Fibroblast of upper back skin (primary cell): ENCODE results near the gene MAP3K4.

Experiments
- DNase-seq: peaks from one replicate; pipeline ENCODE4 v3.0.0-alpha.2; 2013

Gene MAP3K4

DNA sequence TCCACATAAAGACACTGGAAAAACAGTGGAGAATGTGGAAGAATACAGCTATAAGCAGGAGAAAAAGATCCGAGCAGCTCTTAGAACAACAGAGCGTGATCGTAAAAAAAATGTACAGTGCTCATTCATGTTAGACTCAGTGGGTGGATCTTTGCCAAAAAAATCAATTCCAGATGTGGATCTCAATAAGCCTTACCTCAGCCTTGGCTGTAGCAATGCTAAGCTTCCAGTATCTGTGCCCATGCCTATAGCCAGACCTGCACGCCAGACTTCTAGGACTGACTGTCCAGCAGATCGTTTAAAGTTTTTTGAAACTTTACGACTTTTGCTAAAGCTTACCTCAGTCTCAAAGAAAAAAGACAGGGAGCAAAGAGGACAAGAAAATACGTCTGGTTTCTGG, 57.1 kb downstream of the MAP3K4 start:
- DNase-seq: peak; percentile 95

DNA sequence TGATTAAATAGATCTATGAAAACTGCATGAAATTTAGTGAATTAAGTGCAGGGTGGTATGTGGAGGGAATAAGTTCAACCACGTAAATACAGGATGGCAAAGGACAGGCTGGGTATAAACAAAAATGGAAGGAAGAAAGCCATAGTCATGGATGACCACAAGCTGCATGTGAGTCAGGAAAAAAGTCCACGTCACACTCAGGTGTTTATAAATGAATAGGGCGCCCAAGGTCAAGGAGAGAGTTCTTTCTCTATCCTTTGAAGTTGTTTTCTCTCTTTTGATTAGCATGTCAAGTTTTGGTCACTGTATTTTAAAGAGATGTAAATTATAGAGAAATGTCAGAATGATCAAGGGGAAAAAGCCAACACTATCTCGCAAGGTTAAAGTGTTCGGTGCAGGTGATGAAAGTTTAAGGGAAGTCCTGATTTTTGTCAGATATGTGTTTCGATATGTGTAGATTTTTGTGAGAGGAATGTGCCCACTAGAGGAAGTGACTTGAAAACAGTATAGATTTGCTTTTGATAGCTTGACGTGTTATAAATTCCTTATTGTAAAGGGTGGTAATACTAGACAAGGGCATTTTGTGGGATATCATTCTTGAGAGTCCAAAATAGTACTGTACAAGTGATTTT, 58.7 kb downstream of the MAP3K4 start:
- DNase-seq: no peak

DNA sequence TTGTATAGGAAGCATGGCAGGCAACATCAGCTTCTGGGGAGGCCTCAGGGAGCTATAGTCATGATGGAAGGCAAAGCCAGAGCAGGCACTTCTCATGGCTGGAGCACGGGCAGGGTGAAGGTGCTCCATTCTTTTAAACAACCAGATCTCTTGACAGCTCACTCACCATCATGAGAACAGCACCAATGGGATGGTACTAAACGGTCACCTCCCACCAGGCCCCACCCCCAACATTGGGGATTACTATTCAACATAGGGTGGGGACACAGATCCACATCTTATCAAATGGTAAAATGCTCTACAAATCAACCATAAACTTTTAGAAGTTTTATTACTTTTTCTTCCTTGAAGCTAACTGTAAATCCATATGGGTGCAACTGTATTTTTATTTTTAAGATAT, 61.5 kb downstream of the MAP3K4 start:
- no peak for DNase-seq

DNA sequence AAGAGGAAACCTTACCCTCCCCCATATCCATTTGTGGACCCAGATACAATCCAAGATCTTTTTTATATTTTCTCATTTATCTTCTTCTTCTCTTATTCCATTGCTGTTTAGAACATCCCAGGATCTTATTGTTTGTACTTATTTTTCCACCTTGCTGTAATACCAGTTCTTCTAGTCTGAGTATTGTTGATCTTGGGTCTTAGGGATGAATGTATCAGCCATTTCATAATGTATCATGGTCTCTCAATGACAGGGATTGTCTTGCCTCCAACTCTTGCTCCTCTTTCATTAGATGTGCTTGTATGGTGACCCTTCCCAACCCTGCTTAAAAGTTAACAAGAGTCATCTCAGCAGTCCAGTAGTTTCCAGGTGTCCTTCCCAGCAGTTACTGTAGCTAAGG, 63.3 kb downstream of the MAP3K4 start:
- DNase-seq: no peak

DNA sequence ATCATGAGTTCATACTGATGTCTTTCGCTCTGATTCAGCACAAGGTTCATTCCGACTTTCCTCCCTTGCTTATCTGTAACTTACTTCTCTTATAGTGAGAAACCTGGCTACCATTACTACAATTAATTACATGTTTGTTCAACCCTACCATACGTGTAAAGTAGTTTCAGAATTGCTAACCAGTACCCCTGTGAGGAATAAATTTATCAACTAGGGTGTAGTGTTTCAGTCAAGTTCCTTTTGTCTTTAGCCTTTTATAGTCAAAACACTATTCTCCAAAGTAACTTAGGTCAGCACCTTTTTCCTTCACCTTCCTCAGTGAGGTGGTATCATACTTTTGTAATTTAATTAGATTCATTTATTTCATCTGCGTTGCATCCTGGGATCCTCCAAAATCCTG, 64.9 kb downstream of the MAP3K4 start:
- no peak for DNase-seq

DNA sequence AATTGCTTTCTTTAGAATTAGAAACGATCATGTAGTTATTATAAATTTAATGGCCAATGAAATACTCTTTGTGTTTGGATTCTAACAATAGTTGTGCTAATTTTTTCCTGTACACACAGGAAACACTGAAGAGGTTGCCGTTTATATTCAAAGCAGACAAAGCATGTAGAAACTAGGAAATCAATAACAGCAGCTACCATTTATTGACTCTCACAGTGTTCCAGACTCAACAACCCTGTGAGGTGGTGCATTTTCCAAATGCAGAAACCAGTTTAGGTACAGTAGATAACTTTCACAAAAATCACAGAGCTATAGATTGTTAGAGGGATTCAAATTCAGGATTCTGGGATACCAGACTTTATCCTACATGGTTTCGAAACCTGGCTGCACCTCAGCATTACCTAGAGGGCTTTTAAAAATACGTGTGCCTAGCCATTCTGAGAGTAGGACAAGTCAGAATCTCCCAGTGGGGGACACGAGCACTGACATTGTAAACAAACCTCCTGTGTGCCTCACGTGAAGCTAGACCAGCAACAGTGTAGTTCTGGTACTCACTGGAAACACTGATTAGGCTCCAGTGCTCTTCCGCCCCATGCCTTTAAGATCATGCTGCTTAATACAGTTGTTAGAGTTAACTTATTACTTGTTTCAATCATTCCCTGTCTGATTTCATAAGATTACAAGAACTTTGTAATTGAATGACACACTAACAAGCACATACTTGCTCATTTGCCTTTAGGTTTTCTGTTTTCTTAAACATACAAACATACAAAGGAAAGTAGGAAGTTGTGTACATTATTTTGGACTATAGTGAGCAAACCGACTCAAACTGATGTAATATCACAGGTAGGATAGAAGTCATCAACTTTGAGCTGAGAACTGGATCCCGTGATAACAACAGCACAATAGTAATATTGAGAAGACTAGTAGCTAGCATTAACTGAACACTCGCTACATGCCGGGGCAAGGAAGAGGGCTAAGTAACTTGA, 65.8 kb downstream of the MAP3K4 start:
- DNase-seq: no peak

DNA sequence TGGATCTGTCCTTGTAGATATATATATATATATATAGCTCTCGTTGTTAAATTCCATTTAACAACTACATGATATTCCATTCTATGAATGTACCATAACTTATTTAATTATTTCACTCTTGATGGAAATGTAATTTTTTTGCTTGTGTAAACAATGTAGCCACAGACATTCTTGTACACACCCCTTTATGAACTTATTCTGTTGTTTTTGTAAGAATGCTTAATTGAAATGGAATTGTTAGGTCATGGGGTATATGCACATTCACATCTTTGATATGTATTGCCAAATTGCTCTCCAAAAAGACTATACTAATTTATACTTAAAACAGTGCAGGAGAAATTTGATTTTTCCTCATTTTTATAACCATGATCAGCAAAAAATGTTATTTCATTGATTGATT, 67.2 kb downstream of the MAP3K4 start:
- DNase-seq: no peak

DNA sequence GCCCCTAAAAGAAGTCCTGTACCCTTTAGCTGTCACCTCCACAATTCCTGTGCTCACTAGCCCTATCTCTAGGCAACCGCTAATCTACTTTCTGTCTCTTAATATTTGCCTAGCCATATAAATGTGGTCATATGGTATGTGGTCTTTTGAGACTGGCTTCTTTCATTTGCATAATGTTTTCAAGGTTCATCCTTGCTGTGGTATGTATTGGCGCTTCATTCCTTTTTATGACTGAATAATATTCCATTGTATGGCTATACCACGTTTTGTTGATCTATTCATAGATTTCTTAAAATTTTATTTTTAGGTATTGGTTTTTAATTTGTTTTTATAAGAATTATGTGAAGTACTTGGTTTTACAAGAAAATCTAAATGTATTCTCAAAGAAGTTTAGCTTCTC, 70.0 kb downstream of the MAP3K4 start:
- DNase-seq: no peak

DNA sequence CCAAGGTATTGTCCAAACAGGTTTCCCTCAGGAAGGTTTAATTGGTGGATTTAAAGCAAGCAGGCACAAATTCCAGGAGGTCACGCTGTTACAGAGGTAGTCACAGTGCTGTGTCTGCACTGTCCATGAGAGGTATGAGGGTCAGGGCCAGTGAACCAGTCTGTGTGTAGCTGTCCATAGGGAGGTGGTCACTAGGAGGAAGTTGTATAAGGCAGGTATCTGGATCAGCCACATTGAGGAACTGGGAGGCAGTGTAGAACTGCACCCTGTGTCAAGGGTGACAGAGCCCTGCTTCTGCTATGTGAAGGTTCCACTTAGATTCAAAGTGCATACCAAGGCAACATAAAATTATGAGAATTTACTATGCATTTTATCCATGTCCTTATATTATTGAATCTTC, 73.3 kb downstream of the MAP3K4 start:
- no peak for DNase-seq

DNA sequence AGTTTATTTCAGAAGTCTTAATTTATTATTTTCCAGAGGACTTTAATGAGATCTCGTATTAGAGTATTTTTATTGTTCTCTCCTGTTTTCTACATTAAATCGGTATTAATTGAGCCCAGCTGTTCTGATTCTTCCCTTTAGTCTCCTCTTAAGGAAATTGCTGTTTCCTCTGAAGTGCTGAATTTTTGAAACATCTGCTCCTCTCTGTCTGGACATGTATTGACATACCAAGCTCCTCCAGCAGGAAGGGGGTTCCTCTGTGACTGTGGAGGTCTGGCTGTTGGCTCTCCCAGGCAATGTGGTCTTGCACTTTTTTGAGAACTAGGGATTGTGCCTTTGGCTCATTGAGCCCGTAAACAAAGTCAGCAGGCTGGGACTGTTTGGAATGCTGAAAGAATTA, 74.9 kb downstream of the MAP3K4 start:
- DNase-seq: peak; percentile 40

DNA sequence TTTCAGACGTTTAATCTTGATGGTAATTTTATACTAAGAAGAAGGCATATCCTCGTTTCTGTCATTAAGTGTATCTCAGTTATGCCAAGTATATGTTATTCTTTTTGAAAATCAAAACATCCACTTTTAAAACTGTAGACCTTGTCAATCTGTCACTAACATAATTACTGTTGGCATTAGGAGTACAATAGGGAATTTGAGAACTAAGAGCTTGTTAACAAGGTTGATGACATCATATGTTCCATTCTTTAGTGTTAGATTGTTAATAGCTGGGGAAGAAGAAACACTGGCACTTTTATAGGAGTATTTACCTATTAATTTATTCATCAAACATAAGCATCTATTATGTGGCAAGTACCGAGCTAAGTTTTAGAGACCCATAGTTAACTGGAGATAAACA, 76.2 kb downstream of the MAP3K4 start:
- DNase-seq: no peak

DNA sequence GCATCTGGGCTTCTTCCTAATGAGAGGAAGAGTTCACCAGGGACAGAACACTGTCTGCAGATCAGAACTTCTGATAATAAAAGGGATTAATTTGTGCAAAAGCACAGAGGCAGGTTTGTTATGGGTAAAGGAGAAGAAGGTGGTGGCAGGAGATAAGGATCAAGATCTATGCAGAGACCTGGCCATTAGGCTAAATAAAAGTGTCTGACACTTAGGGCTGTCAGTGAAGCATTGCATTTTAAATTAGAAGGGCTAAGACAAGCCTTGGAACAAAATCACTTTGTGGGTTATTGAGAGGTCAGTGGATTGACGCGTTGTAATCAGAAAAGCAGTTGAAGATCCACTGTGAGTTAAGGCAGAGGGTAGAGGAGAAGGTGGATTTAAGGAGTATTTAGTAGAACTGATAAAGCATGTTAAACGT, 76.8 kb downstream of the MAP3K4 start:
- DNase-seq: no peak

DNA sequence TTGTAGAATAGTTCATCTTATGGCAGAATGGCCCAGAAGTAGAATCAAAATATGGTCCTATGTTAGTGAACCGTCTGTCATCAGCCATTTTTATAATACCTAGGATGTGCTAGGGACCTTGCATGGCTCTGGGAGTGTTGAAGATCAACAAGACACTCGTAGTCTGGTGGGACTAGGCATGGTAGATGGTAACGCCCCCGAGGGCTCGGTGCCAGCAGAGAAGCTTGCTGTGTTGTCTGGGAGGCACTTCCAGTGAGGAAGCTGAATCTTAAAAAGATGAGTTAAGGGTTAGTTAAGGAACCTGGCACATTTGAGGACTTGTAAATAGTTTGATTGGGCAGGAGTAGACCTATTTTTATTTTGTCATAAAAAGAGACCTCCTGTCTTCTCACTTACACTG, 82.4 kb downstream of the MAP3K4 start:
- DNase-seq: no peak

DNA sequence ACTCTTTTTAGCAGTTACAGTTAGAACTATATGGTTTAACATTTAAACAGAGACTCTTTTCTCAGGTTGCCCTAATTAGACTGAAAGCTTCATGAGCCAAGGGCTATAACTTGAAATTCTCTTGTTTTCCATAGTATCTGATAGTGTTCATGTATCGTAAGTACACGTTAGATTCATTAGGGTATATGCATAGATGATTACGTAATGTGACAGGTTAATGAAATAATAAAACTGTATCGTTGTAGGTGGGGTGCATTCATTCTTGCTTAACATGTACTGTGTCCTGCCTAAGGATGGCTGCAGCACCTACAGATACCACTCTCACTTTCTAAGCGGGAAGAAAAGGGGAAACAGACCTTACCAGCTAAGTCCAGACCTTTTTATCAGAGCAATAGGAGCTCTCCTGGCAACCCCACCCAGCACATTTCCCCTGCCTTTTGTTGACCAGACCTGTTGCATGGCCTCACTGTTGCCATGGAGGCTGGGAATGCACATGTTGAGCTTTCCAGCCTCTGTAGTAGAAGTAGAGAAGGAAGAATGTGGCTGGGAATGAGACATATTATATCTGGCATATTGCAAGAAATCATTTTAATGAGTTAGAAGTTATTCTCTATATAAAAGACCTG, 83.0 kb downstream of the MAP3K4 start:
- DNase-seq: no peak

DNA sequence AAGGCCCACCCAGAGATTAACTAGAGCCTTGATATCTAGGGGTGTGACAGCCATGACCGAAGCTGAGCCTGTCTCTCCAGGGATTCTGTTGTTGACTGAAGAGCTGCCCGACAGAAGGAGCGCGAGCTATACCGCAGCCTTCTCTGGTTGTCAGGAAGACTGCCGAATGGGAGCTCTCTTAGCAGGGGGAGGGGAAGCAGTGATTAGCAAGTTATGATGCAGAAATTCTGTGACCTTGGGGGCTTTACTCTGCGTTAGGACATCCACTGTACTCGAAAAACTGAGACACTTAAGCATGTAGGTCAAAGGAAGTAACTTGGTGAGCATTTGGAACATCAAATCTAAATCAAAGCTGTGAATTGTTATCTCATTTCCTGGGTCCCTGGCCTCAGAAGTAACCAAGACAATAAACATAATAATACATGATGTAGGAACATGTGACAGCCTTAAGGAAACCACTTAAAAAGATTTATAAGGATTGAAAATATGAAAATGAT, 84.7 kb downstream of the MAP3K4 start:
- DNase-seq: no peak

DNA sequence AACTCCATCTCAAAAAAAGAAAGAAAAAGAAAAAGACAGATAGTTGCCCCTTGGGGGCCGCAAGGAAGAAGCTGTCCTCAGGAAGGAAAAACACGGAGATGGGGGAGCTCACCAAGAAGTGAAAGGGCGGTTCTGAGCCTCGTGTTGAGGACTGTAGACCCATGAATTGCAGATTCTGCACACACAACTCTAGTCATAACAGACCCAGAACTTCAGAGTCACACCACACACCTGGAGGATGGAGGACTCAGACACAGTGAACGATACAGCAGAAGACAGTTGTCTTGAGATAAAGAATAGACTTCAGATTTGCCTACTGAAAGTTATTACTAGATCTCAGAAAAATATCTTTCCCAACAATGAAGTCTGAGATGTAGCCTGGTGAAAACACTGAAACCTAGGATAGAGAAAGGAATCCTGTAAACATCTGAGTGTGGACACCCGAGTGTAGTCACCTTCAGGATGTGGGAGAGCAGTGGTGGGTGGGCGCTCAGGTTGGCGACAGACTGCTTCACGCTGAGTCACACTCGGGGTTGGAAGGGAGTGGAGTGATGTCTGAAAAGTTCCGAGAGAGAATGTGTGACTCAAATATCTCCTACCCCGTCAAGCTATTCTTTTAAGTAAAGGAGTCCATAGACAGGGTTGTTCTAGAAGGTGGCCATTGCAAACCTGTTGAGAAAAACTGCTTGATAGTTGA, 88.1 kb downstream of the MAP3K4 start:
- peak; percentile 80 for DNase-seq

DNA sequence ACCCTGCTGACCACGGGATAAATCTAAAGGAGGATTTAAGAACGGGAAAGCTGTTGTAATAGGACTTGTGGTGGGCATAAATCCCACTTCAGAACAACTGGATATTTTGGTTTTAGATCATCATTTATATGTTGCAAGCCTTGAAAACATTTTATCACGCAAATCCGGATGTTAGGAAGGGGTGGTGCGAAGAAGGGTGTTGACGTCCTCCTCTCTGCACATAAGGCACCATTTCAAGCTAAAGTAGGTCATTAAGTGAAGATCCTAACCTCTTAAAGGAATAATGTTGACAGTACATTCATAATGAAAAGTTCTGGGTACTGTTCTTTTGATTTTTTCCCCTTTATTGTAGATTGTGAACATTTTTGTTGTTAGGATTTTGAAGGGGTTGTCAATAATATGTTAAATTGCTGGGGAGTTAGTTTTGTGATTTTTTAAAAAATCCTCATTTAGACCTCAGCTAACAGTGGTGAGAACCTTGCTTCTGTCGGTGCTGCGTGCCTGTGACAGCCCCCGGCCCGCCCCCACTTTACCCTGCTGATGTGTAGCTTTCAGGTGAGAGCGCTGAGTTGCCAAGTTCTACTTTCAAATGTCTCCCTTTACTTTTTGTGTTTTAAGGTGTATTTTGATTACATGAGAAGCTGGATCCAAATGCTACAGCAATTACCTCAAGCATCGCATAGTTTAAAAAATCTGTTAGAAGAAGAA, 88.8 kb downstream of the MAP3K4 start:
- DNase-seq: no peak

DNA sequence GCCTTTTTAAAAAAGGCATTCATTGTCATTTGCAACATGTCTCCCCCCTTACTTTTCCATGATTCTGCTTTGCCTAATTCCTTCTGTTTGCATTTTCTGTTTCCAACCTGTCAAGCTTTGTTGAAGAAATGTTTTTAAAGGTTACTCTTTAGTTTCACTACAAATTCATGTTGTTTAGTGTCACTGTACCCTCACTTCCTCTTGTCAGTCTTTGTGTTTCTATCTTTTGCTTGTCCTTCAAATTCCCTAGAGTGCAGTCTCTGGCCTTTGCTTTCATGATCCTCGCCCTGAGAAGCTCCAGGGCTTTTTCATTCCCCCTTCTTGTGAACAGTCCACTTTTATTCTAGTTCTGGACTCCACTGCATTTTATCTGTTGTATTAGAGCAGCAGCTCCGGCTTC, 90.6 kb downstream of the MAP3K4 start:
- DNase-seq: no peak

DNA sequence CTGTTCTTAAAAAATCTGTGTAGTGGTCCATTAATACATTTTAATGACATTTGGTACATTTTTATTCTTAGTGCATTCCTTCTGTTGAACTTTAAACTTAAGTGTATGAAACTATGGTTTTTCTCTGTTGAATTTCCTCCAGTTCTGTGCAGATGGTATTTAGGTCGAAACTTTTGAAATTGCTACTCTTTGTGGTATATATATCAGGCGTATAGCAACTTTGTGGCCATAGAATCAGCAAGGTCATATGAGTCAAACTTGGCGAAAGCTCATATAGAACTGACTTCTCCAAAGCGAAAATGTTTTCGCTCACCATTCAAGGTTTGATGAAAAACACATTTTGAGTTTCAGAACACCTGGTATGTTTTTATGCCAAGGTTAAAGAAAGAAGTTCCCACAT, 93.7 kb downstream of the MAP3K4 start:
- peak; percentile 36 for DNase-seq

DNA sequence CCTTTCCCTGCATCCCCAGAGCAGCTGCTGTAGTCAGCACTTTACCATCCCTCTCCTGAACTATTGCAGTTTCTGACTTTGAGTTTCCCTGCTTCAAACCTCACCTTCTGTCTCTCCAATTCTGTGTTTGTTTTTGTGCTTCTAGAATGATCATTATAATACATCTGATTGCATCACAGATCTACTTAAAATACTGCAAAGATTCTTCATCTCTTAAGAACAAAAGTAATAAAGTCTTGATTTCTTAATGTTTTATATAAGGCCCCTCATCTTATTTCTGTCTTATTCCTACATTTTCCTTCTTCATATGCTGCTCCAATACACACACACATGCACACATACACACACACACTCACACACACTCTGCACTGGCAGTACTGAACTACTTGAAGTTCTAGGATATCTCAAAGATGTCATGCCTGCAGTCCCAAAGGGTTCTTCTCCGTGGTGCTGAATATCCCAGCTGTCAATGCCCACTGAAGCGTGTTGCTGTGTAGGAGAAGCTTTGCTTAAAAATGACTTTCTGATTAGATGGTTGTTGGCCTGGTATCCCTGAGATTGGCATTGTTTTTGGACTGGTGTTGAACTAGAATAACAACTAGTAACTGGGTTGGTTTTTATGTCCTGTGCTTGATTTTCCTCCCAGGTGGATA, 97.2 kb downstream of the MAP3K4 start:
- DNase-seq: peak; percentile 16

DNA sequence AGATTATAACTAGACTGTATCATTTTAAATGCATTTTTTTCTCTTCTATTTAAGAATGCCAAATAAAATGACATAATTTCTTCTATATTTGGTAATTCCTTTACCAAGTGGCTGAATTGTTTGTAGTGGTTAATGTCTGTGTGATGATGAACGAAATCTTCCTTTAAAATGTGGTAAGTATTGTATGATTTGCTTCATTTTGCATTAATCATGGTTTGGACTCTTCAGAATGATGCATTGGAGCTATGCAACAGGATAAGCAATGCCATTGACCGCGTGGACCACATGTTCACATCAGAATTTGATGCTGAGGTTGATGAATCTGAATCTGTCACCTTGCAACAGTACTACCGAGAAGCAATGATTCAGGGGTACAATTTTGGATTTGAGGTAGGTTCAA, 99.6 kb downstream of the MAP3K4 start:
- peak; percentile 9 for DNase-seq
